NCI-H510A treated with DMSO at 0.1 percent for 48 hours (cell line): ENCODE results near the gene TASP1.

Source experiments
- DNase-seq: peaks from one replicate; lab custom pipeline; 2025; lab: John Stamatoyannopoulos, UW

The TASP1 gene

GRCh38 chr20:13571662-13572061, 67.1 kb downstream of the TASP1 start:
- DNase-seq = no peak

GRCh38 chr20:13567663-13568062, 71.1 kb downstream of the TASP1 start:
- no peak for DNase-seq

- no peak for DNase-seq
Observed at GRCh38 chr20:13563854-13564253, 74.9 kb downstream of the TASP1 start.

GRCh38 chr20:13554706-13555105, 84.0 kb downstream of the TASP1 start:
- DNase-seq = no peak

GRCh38 chr20:13554076-13554475, 84.7 kb downstream of the TASP1 start:
- no peak for DNase-seq

GRCh38 chr20:13552061-13552460, 86.7 kb downstream of the TASP1 start:
- no peak for DNase-seq

GRCh38 chr20:13549451-13549850, 89.3 kb downstream of the TASP1 start:
- DNase-seq = no peak

- DNase-seq = peak; percentile 83
Observed at GRCh38 chr20:13546497-13547131, 92.1 kb downstream of the TASP1 start.

GRCh38 chr20:13545790-13546189, 92.9 kb downstream of the TASP1 start:
- DNase-seq = no peak

GRCh38 chr20:13543783-13544182, 94.9 kb downstream of the TASP1 start:
- DNase-seq = no peak

GRCh38 chr20:13535627-13536026, 103.1 kb downstream of the TASP1 start:
- DNase-seq = no peak

- DNase-seq = no peak
Observed at GRCh38 chr20:13533946-13534345, 104.8 kb downstream of the TASP1 start.

- DNase-seq = no peak
Observed at GRCh38 chr20:13530146-13530545, 108.6 kb downstream of the TASP1 start.

- no peak for DNase-seq
Observed at GRCh38 chr20:13526551-13526950, 112.2 kb downstream of the TASP1 start.

GRCh38 chr20:13525225-13525940, 113.3 kb downstream of the TASP1 start:
- no peak for DNase-seq

GRCh38 chr20:13524339-13524738, 114.4 kb downstream of the TASP1 start:
- no peak for DNase-seq

GRCh38 chr20:13517831-13518230, 120.9 kb downstream of the TASP1 start:
- no peak for DNase-seq

GRCh38 chr20:13515796-13516558, 122.8 kb downstream of the TASP1 start:
- no peak for DNase-seq

GRCh38 chr20:13515291-13515690, 123.4 kb downstream of the TASP1 start:
- no peak for DNase-seq

GRCh38 chr20:13510837-13511488, 127.8 kb downstream of the TASP1 start:
- DNase-seq = no peak

- DNase-seq = no peak
Observed at GRCh38 chr20:13507646-13508045, 131.1 kb downstream of the TASP1 start.

GRCh38 chr20:13501500-13501899, 137.2 kb downstream of the TASP1 start:
- DNase-seq = no peak

GRCh38 chr20:13494019-13494418, 144.7 kb downstream of the TASP1 start:
- DNase-seq = no peak
